SH-SY5Y (cell line): ENCODE data around the gene PPP2R1B.

Source experiments
- GATA2 ChIP-seq: IDR thresholded peaks from 2 replicates; pipeline ENCODE4 v1.6.1; 2011; ENCODE audit warnings: mild to moderate bottlenecking, low read depth, low read length
- GATA3 ChIP-seq: IDR thresholded peaks from 2 replicates; pipeline ENCODE4 v1.6.1; 2011; ENCODE audit warnings: low read depth, mild to moderate bottlenecking, low read length, moderate library complexity

- TF ChIP-seq GATA2 (no peak), GATA3 (no peak)
Measured at GRCh38 chr11:111729071-111729830, 36.9 kb downstream of the PPP2R1B start.
